Stimulated activated CD4-positive, alpha-beta T cell treated with anti-CD3 and anti-CD28 coated beads, TNF-alpha, amount 100 ng/mL, for 1 hour (primary cell): ENCODE data around the gene U2SURP.
"Not testable (repeated sequence)": the region's sequence is repeated elsewhere in the genome, so short reads cannot be mapped to it uniquely, and the experiment has no call there.

Experiments used
- DNase-seq, 3 donors: peaks; one replicate each; pipeline ENCODE4 v3.0.0-alpha.2; 2020; ENCODE audit warnings: low read depth in 3 of 3, low spot score in 1 of 3

The U2SURP gene

GRCh38 chr3:142976621-142977398, 24.6 kb upstream of the U2SURP start:
- no peak for DNase-seq

- no peak for DNase-seq
These were observed 24.0 kb upstream of the U2SURP start for GRCh38 chr3:142977399-142977728.

GRCh38 chr3:142981108-142981507, 20.3 kb upstream of the U2SURP start:
- no peak for DNase-seq

GRCh38 chr3:142982038-142982773, 19.2 kb upstream of the U2SURP start:
- DNase-seq, result no peak

GRCh38 chr3:142983318-142983717, 18.1 kb upstream of the U2SURP start:
- DNase-seq, result no peak

- DNase-seq, result no peak
These were observed 17.1 kb upstream of the U2SURP start for GRCh38 chr3:142984255-142984654.

GRCh38 chr3:142987080-142987700, 14.2 kb upstream of the U2SURP start:
- DNase-seq, result no peak

- DNase-seq, result no peak
These were observed 13.7 kb upstream of the U2SURP start for GRCh38 chr3:142987707-142988106.

- not testable (repeated sequence) for DNase-seq
These were observed 13.1 kb upstream of the U2SURP start for GRCh38 chr3:142988221-142988620.

GRCh38 chr3:142988826-142989225, 12.5 kb upstream of the U2SURP start:
- not testable (repeated sequence) for DNase-seq

- no peak for DNase-seq
These were observed 10.6 kb upstream of the U2SURP start for GRCh38 chr3:142990721-142991120.

GRCh38 chr3:142992323-142992722, 9.0 kb upstream of the U2SURP start:
- no peak for DNase-seq

GRCh38 chr3:142993958-142994442, 7.4 kb upstream of the U2SURP start:
- DNase-seq, result peak in 1 of 3 donors; percentile 37

GRCh38 chr3:142997330-142997729, 4.0 kb upstream of the U2SURP start:
- no peak for DNase-seq

GRCh38 chr3:142998439-142998838, 2.9 kb upstream of the U2SURP start:
- no peak for DNase-seq

GRCh38 chr3:142999881-143000280, 1.5 kb upstream of the U2SURP start:
- DNase-seq, result no peak

- no peak for DNase-seq
These were observed 842 bp upstream of the U2SURP start for GRCh38 chr3:143000528-143000927.

- peak in 1 of 3 donors; percentile 32 for DNase-seq
These were observed 369 bp upstream of the U2SURP start for GRCh38 chr3:143001034-143001368.

- no peak for DNase-seq
These were observed 828 bp downstream of the U2SURP start for GRCh38 chr3:143002083-143002712.

- DNase-seq, result no peak
These were observed 1.4 kb downstream of the U2SURP start for GRCh38 chr3:143002727-143003126.

GRCh38 chr3:143004823-143005222, 3.5 kb downstream of the U2SURP start:
- DNase-seq, result no peak

GRCh38 chr3:143010024-143010423, 8.7 kb downstream of the U2SURP start:
- no peak for DNase-seq
